Calu3 (cell line): ENCODE results near the gene PRKCA. TPM values are rescaled to one million over a fixed set of nuclear protein-coding genes. Genes with fewer than 3 reads are reported as not detected.

Experiments
- BruUV-seq: library from RNA; stranded (reverse); fragments of 400-500 nt; replicated peaks from 2 replicates; lab custom pipeline; 2021; lab: Mats Ljungman, UMichigan
- CTCF ChIA-PET: fragments of 300-600 bp; sonication (Branson Sonifier 250); formaldehyde crosslinking; loops from one replicate; lab custom pipeline; 2022; ENCODE audit warnings: antibody characterized with exemption; lab: Charles Lee
- DNase-seq: peaks from one replicate; pipeline ENCODE4 v3.0.0; 2022
- H3K27ac Mint-ChIP-seq: one replicate; pipeline ENCODE4 v1.8.0; 2022; ENCODE audit warnings: mixed read lengths; ENCODE audit not compliant: unreplicated experiment
- H3K27me3 Mint-ChIP-seq: one replicate; pipeline ENCODE4 v1.8.0; 2022; ENCODE audit warnings: mixed read lengths; ENCODE audit not compliant: unreplicated experiment
- H3K36me3 Mint-ChIP-seq: one replicate; pipeline ENCODE4 v1.8.0; 2022; ENCODE audit warnings: mild to moderate bottlenecking, moderate library complexity, mixed read lengths; ENCODE audit not compliant: insufficient read depth, unreplicated experiment
- H3K4me1 Mint-ChIP-seq: one replicate; pipeline ENCODE4 v1.8.0; 2022; ENCODE audit warnings: mild to moderate bottlenecking, low read depth, mixed read lengths; ENCODE audit not compliant: unreplicated experiment
- H3K4me3 Mint-ChIP-seq: one replicate; pipeline ENCODE4 v1.8.0; 2022; ENCODE audit warnings: mild to moderate bottlenecking, low read depth, moderate library complexity, mixed read lengths; ENCODE audit not compliant: unreplicated experiment
- H3K9me3 Mint-ChIP-seq: one replicate; pipeline ENCODE4 v1.8.0; 2022; ENCODE audit warnings: low read depth, mixed read lengths; ENCODE audit not compliant: unreplicated experiment
- CTCF ChIP-seq: fragments of 200-600 bp; IDR thresholded peaks from one replicate; pipeline ENCODE4 v1.8.0; 2022; ENCODE audit warnings: antibody characterized with exemption; ENCODE audit not compliant: unreplicated experiment
- intact Hi-C: fragments of 100-400 bp; cut with micrococcal nuclease; formaldehyde crosslinking; loops from one replicate; pipeline ENCODE4 v1.10.0; 2022; ENCODE audit not compliant: unreplicated experiment
- total RNA-seq: library from RNA; stranded (reverse); gene quantifications from 2 replicates; pipeline ENCODE4 v1.2.3, GENCODE V29; 2022

The PRKCA gene
- total RNA-seq, 1 experiment from 2014 or later = 126 TPM

DNA sequence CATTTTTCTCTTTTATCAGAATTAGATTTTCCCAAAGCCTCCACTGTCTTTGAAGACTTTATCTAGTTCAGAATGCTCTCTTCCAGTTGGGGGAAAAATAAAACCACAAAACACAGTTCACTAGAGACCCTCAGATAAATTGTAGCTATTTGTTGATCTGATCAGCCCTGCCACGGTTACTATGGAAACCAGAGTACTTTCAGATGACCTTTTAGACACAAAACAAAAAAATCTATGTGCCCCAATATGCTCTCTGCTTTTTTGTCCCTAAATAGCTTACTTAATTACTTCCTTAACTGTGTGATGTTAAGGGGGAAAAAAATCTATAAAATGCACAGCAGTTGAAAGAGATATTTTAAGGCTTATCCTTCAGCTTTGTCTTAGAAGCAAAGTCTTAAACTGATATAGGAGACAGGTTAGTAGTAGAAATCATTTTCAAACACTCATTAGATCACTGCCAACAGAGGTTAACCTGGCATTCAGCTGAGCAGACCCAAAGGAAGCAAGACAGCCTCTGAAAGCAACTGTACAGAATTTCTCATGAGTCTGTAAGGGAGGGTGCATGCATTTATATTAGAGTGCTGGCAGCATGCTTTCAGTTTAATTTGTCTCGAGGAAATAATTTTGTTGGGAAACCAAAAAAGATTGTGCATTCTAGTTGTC lies 402.6 kb downstream of the PRKCA start:
- Mint-ChIP-seq H3K9me3 (no peaks in the 10 kb centered on the region), H3K27me3 (no peaks in the 10 kb centered on the region), H3K4me3 (no peak overlapping the region), H3K4me1 (peaks cover 16% of the 10 kb centered on the region), H3K36me3 (no peaks in the 10 kb centered on the region), H3K27ac (no peak overlapping the region)
- no peak for TF ChIP-seq CTCF
- BruUV-seq = no TSS peak
- CTCF ChIA-PET = no interaction called here
- DNase-seq = no peak
- intact Hi-C loops = no loop called here

- DNase-seq = no peak
- intact Hi-C loops = no loop called here
- BruUV-seq = no TSS peak
- H3K4me1 Mint-ChIP-seq = peaks cover 25% of the 10 kb centered on the region
- no peak overlapping the region for H3K27ac Mint-ChIP-seq
- no peaks in the 10 kb centered on the region for H3K9me3 Mint-ChIP-seq
- no peak overlapping the region for H3K4me3 Mint-ChIP-seq
- TF ChIP-seq CTCF = no peak
- no peaks in the 10 kb centered on the region for H3K27me3 Mint-ChIP-seq
- CTCF ChIA-PET = interaction anchor here (0.6 kb wide), 1 partner anchor 315 kb away, joined by 3 read pairs; no protein-coding TSS in a partner anchor
- peaks cover 17% of the 10 kb centered on the region for H3K36me3 Mint-ChIP-seq
These were observed 404.5 kb downstream of the PRKCA start for GRCh38 chr17:66706851-66707450.

DNA sequence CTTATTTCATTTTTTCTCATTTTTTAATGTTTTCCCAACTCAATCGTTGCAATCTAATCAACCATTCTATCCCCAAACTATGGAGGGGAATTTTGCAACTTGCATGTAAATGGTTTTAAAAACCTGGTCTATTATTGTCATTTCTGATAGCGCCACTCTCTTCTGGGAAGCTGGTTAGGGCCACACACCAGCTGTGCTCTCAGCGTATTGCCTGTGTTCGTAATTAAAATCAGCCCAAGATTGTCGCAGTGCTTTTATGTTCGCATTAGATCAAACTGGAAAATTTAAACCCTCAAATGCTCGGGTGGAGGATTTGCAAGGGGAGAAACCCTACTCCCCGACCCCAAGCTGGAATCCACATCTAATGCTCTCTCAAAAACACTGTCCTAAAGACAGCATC lies 409.0 kb downstream of the PRKCA start:
- no peak for TF ChIP-seq CTCF
- H3K4me1 Mint-ChIP-seq = peaks cover 36% of the 10 kb centered on the region
- H3K36me3 Mint-ChIP-seq = peaks cover 37% of the 10 kb centered on the region
- no peak overlapping the region for H3K4me3 Mint-ChIP-seq
- no peak overlapping the region for H3K27ac Mint-ChIP-seq
- BruUV-seq = no TSS peak
- no peaks in the 10 kb centered on the region for H3K27me3 Mint-ChIP-seq
- DNase-seq = no peak
- CTCF ChIA-PET = interaction anchor here (0.6 kb wide), 1 partner anchor 1296 kb away, joined by 3 read pairs; no protein-coding TSS in a partner anchor
- intact Hi-C loops = no loop called here
- no peaks in the 10 kb centered on the region for H3K9me3 Mint-ChIP-seq

GRCh38 chr17:66711881-66712321 lies 409.5 kb downstream of the PRKCA start:
- no TSS peak for BruUV-seq
- TF ChIP-seq CTCF = no peak
- peaks cover 36% of the 10 kb centered on the region for H3K4me1 Mint-ChIP-seq

More at GRCh38 chr17:66711881-66712321, 409.5 kb downstream of the PRKCA start:
- CTCF ChIA-PET = interaction anchor here (0.6 to 0.7 kb wide), 3 partner anchors 36 to 1295 kb away, joined by 3 to 4 read pairs (median 3); no protein-coding TSS in a partner anchor
- Mint-ChIP-seq H3K9me3 (no peaks in the 10 kb centered on the region), H3K27ac (no peak overlapping the region), H3K4me3 (no peak overlapping the region), H3K27me3 (no peaks in the 10 kb centered on the region), H3K36me3 (peaks cover 37% of the 10 kb centered on the region)
- intact Hi-C loops = no loop called here
- peak; percentile 29 for DNase-seq
